GM20431 (cell line): ENCODE data around the gene AP2A1.

Source experiments
- in situ Hi-C: fragments of 300-500 bp; cut with MseI, MboI; formaldehyde crosslinking; loops from one replicate; pipeline ENCODE4 v1.15.0; 2020; ENCODE audit warnings: low sequenced_read_pairs; ENCODE audit not compliant: unreplicated experiment

Gene AP2A1

DNA sequence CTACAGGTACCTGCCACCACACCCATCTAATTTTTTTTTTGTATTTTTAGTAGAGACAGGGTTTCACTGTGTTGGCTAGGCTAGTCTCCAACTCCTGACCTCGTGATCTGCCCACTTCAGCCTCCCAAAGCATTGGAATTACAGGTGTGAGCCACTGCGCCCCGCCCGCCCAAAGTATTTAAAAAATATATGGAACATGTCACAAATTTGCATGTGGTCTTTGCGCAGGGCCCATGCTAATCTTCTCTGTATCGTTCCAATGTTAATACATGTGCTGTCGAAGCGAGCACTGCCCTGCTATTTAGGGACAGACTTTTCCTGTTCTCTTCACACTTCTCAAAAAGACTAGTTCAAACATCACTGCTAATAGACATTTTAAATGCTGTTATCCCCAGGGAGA is 2.5 kb upstream of the AP2A1 start:
- in situ Hi-C loops = no loop called here

DNA sequence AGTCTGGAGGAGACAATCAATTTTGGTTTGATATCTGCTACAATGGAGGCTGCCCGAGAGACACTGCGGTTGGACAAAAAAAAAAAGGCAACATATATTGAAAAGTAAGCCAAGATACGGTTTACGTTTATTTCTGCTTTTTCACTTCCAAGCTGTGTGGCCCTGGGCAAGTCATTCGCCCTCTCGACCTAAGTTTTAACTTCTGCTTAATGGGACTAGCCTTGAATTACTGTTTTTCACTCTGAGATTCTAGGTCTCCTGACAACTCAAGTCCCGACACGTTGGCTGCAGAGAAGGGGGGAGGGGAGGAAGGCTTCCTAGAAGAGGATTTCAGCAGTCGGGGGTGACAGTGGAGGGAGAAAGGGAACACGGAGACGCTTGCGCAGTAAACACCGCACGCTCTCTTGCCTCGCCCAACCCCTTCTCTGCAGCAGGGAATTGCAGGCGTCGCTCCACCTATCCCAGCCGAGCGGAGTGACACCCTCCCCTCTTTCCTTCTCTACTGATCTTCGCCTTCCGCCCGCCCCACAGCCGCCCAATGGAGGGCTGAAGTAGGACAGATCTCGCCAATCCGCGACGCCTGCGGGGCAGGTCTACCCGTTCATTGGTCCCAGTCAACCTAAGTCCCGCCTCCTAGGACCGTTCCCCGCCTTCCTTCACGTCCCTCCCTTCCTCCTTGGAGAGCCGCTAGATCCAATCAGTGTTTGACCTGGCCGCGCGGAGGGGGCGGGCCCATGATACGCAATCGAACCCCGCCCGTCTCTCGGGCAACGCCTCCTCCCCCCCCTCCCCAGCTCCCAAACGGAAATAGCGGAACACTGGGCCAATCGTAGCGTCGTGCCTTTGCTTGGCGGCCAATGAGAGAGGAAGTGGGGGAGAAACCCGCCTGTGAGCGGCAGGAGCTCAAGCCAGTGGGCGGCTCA is 533 bp upstream of the AP2A1 start:
- in situ Hi-C loops = no loop called here

DNA sequence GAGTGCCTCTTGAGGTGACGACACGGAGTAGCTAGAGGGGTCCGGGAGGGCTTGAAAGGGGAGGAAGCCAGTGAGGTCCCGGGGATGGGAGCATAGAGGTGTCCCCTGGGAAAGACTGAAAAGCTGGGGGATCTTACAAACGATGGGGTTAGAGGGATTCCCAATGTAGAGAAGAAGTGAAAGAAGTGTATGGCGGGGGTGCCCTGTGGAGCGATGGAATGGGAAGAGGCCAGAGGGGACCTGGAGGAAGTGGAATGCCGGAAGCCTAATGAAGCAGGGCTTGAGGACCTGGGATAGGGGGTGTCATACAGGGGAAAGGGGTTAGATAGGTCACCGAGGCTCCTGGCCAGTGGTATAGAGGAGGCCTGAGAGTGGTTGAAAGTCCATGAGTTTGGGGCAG is 580 bp downstream of the AP2A1 start:
- in situ Hi-C loops = no loop called here

DNA sequence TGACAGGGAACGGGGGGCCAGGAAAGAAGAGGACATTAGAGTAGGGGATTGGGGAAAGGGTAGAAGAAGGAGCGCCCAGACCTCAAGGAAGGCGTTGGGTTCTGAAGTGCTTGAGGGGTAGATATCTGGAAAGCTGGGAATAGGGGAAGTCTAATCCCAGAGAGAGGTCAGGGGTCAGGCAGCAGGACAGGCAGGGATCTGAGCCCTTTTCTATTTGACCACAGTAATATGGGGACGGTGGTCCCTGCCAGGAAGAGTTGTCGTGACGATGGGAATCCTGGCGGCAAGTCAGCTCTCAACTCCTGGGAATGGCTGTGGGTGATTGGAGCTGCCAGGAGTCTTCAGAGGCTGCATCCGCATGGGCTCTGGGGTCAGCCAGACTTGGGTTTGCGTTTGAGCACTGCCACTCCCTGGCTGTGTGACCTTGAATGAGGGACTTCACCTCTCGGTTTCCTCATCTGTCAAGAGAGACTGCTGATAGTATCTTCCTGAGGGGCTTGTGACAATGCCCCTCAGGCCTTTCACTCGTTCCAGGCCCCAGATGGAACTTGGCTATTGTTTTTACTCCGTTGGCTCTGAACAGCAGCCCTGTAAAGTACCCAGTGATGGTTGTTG is 1.3 kb downstream of the AP2A1 start:
- in situ Hi-C loops = no loop called here

DNA sequence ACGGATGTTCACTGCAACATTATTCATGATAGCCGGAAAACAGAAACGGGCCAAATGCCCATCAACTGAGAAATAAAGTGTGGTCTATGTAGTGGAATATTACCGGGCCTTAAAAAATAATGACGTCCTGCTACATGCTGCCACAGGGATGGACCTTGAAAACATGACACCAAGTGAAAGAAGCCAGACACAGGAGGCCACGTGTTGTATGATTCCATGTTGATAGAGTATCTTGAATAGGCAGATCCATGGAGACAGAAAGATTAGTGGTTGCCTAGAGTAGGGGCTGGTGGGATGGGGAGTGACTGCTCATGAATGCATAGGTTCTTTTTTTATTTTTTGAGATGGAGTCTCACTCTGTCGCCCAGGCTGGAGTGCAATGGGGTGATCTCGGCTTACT is 3.7 kb downstream of the AP2A1 start:
- in situ Hi-C loops = no loop called here

DNA sequence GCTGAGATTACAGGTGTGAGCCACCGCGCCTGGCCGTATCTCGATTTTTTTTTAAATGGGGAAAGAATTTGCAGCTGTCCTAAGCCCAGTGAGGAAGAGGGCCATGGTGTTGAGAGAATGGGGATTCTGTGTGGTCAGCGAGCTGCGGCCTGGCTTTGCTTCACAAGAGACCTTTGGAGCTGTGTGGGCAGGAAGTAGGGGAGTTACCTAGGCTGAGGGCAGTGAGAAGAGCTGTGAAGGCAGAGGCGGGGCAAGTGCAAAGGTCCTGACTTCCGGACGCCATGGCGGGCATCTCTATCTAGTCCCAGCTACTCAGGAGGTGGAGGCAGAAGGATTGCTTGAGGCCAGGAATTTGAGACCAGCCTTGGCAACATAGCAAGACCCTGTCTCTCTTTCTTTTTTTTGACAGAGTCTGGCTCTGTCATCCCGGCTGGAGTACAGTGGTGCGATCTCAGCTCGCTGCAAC is 4.9 kb downstream of the AP2A1 start:
- in situ Hi-C loops = no loop called here

DNA sequence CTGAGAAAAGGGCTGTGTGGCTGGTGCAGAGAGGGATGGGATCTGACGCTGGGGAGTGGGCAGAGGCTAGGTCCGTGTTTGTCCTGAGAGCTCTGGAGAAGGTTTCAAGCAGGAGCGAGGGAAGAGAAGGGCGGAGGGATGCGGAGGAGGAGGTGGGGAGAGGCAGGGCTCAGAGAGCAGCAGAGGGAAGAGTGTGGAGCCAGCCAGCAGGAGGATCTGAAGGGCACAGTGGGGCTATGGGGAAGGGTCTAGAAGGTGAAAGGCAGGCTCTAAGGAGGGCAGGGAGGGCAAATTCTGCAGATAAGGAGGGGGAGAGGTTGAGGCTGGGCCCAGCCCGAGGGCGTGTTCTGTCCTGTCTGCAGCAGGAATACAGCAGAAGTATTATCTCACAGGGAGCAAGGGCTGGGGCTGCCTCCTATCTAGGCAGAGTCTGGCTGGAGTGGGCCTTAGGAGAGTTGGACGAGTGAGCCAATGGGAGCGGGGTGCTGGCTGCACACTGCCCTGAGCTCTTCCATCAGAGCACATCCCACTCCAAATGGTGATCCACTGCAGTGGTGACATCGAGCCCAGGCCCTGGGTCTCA is 6.1 kb downstream of the AP2A1 start:
- in situ Hi-C loops = no loop called here

DNA sequence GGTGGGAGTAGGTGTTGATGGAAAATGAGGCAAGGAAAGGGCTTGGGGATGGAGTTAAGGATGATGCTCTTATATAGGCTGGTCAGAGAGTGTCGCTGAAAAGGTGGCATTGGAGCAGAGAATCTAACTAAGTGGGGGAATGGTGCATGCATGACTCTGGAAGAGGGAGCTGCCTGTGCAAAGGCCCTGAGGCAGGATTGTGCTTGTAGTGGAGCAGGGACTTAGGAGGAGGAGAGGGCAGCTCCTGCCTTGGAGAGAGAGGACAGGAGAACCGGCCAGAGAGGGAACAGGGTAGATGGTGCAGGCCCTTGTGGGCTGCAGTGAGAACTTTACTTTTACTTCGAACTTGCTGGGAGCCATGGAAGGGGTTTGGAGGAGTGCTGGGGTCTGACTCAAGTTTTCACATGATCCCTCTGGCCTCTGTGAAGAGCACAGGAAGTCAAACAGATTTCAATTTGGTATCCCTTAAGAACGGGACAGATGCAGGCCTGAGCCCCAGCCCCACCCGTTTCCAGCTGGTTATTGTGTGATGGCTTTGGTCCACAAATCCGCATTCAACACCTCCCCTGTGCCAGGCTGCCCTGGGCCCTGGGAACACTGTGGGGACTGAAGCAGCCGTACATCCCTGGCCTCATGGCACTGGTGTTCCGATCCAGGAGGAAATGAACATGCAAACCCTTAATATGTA is 7.0 kb downstream of the AP2A1 start:
- in situ Hi-C loops = no loop called here

DNA sequence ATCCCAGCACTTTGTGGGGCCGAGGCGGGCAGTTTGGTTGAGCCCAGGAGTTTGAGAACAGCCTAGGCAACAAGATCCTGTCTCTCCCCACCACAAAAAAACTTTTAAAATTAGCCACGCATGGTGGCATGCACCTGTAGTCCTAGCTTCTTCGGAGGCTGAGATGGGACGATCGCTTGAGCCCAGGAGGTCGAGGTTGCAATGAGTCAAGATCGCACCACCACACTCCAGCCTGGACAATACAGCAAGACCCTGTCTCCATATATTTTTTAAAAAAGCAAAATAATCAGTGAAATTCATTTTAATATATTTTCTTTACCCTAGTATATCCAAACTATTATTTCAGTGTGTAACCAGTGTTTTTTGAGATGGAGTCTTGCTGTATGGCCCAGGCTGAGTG is 8.2 kb downstream of the AP2A1 start:
- in situ Hi-C loops = no loop called here

DNA sequence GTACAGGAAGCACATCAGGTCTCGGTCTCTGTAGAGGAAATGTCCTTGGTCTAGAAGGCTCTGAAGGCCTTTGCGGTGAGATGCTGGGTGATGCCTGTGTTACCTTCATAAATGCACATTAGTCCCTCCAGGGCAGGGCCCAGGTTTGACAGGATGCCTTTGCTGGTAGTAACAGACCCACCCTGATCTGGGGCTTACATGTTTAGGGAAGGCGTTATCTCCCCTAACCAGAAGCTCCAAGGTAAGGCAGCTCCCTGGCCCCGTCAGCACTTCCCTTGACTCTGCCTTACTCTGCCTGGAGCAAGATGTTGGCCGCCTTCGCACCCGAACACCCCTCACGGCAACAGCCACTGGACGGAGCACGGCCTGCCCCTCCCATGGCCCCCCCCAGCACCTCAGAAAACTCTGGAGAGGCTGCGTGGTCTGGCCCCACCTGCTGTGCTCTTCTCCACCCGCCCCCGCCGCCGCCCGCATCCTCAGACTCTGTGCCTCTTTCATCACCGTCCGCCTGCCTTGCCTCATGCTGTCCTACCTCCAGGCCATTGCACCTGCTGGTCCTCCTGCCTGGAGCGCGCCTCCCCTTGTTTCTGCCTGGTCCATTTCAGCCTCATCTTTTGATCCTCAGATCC is 9.1 kb downstream of the AP2A1 start:
- in situ Hi-C loops = no loop called here

DNA sequence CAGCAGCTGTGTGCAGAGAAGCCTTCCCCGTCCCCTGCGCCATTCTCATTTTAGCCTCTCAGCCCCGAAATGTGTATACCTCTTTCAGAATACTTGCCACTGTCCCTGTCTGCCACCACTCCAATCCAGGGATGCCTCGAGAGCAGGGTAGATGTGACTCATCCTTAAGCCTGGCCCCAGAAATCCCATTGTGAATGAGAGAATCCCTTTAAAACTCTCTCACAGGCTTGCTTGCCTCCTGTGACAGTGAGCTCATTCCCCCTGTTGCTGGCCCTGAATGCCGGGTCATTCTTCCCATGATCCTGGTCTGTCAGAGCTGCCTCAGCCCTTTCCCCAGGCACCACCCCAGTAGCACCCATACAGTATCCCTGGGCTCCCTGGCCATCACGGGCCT is 9.6 kb downstream of the AP2A1 start:
- in situ Hi-C loops = no loop called here

DNA sequence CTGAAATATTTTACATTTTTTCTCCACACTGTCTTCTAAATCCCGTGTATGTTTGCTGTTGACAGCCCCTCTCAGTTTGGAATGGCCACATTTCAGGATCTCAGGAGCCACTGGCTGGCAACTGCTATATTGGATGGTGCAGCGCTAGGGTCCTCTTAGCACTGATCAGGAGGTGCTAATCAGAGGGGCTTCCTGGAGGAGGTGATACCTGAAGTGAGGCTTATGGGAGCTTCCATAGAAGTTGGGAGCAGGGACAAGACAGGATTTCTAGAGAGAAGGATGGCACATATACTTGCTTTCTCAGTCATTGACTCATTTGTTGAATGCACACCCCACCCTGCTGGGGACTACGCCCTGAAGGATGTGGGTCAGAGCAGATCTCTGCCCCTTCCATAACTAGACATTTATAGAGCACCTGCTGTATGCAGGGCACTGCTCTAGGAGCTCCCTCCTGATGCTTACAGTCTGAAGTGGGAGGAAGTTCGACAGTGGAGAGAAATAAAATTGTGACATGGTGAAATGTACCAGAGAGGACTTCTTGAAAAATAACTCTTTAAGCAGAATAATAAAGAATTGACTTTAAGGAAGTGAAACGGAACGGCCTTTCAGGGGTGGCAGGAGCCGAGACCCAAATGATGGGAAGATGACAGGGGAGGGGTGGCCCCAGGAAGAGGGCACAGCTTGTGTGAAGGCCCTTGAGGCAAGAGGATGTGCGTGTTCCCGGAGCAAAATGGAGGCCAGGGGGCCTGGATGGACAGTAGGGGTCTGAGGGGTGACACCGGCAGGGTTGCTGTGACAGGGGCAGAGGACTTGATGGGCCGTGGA is 13.1 kb downstream of the AP2A1 start:
- in situ Hi-C loops = no loop called here

DNA sequence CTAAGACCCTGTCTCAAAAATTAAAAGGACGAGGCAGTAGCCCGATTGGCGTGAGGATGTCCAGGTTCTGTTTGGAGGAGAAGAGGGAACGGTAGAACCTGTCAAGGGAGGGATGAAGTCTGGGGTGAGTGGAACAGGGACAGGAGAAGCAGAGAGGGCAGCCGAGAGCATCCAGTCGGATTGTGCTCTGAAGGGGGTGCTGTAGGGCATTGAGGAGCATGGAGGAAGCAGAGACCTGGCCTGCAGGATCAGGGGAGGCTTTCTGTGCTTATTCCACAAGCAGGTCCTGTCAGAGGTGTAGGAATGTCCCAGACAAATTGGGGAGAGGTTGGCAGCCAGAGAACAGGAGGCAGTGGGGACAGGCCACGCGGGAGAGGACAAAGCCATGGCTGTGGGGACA is 14.1 kb downstream of the AP2A1 start:
- in situ Hi-C loops = no loop called here

DNA sequence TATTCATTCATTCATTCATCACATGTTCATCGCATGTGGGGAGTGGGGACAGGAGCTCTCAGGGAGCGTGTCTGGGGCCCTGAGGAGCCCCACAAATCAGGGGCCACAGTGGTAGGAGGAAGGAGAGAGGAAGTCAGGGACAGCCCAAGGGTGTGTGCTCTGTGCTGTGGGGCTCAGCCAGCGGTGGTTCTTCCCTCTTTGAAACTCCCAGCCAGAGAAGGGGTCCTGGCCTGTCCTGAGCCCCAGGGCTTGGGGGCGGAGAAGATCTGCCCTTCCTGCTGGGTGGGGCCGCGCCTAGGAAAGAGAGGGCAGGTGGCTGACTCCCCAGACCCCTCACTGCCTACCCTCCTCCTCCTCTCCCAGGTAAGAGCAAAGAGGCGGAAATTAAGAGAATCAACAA is 14.6 kb downstream of the AP2A1 start:
- in situ Hi-C loops = no loop called here

DNA sequence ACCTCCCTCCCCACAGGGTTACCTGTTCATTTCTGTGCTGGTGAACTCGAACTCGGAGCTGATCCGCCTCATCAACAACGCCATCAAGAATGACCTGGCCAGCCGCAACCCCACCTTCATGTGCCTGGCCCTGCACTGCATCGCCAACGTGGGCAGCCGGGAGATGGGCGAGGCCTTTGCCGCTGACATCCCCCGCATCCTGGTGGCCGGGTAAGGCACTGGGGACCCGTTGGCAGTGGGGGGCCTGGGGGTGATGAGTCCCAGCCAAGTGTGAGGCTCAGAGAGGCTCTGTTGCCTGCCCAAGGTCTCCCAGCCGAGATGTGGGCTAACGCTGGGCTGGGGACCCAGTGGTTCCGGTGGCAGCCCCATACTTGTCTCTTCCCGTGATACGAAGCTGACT is 15.7 kb downstream of the AP2A1 start:
- in situ Hi-C loops = no loop called here

DNA sequence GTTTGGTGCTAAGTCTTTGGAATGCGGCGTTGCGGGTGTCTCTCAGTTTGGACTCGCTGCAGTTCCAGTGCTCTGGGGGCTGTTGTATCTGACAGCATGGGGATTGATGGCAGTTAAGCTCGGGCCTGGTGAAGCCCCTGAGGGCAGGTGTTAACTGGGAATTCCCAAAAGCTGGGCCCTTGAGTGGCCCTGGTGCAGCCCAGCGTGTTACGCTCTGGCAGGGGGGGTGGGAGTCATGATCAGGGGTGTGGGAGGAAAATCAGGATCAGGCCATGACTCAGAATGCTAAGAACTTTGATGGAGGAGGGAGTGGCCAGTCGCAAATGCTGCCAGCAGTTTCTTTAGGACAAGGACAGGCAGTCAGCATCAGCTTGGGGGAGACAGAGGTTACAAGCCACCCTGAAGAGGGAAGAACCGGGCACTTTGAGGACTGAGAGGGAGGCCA is 19.6 kb downstream of the AP2A1 start:
- in situ Hi-C loops = no loop called here

DNA sequence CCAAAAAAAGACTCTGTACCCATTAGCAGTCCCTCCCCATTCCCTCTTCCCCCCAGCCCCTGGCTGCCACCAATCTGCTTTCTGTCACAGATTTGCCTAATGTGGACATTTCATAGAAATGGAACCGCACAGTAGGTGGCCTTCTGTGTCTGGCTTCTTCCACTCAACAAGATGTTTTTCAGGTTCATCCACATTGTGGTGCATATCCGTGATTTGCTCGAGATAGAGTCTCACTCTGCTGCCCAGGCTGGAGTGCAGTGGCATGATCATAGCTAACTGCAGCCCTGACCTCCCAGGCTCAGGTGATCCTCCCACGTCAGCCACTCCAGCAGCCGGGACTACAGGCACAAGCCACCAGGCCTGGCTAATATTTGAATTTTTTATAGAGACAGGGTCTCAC is 20.9 kb downstream of the AP2A1 start:
- in situ Hi-C loops = no loop called here

DNA sequence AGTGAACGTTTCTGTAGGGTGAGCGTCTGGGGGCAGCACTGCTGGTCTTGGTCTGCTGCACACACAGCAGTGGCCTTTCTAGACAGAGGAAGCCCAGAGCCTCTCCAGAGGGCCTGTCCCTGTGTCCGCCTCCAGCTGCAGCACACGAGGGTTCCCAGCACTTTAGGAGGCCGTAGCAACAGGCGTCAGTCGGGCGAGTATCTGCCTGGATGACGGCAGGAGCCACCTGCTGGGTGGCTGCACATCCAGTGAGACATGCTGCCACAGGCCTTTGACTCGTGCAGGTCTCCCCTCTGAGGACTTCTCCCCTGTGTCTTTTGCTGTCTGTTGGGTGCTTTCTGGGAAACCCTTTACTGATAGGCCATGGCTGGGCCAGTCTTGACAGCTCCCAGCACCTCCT is 22.1 kb downstream of the AP2A1 start:
- in situ Hi-C loops = no loop called here

DNA sequence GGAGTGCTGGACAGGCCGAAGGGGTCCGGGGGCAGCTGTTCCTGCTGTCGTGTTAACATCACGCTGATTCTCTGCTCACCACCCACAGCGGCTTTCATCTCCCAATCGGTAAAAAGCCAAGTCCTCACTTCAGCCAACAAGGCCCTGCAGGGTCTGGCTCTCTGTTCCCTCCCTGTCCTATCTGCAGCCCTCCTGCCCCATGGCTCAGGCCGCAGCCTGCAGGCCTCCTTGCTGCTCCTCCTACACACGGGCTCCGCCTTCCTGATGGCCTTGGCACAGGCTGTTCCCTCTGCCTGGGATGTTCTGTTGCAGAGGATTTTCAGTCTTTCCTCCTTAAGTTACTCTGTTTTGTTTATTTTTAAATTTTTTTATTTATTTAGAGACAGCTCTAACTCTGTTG is 24.1 kb downstream of the AP2A1 start:
- in situ Hi-C loops = no loop called here
